Measurements from ENCODE around the gene RPH3AL.

DNA sequence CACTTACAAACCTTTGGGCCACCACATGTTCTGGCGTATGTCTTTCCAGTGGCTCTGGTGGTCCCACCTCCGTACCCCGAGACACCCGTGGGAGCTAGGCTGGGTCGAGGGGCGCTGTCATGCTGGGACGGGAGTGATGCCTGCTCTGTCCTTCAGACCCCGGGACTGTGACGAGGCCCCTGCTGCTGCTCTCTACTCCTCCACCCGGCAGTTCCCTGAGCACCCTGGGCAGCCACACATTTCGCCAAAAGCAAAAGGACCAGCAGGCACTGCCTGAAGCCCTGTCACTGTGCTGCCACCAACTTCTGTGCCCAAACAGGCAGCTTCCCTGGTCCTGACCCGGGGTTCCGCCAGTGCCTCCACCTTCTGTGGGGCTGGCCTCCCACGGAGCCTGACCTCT, 186.7 kb downstream of the RPH3AL start:
- no peak for TF ChIP-seq CTCF (IDR thresholded peaks at IDR 0.05)
- no peak for TF ChIP-seq POLR2A (IDR thresholded peaks at IDR 0.05)
- TF ChIP-seq EP300 (IDR thresholded peaks at IDR 0.05), result no peak

All from tibial nerve (tissue), 4 donors.